SK-N-SH treated with all-trans-retinoic acid at 6 μM for 48 hours (cell line): ENCODE results near the gene BPIFB2.

ENCODE experiments used
- ATAC-seq: fragments of 200-7000 bp; cut with Tn5 transposase; 3 replicates; pipeline ENCODE4 v1.9.1; 2020; ENCODE audit warnings: mild to moderate bottlenecking, moderate library complexity
- ARNTL ChIP-seq: fragments of 450-650 bp; formaldehyde crosslinking; IDR thresholded peaks from 2 replicates; pipeline ENCODE4 v1.5.0; 2020; ENCODE audit warnings: low read depth, mild to moderate bottlenecking, moderate library complexity, borderline replicate concordance
- CSDC2 ChIP-seq: fragments of 250-450 bp; sonication (Bioruptor Pico); IDR thresholded peaks from 2 replicates; pipeline ENCODE4 v1.5.0; 2020; ENCODE audit warnings: mild to moderate bottlenecking, moderate library complexity
- ESRRG ChIP-seq: fragments of 250-450 bp; sonication (Bioruptor Pico); IDR thresholded peaks from 2 replicates; pipeline ENCODE4 v1.6.1; 2021; ENCODE audit warnings: mild to moderate bottlenecking
- ISL1 ChIP-seq: fragments of 250-450 bp; sonication (Bioruptor Pico); IDR thresholded peaks from 2 replicates; pipeline ENCODE4 v2.1.2; 2022; ENCODE audit warnings: mild to moderate bottlenecking, moderate library complexity
- OSR1 ChIP-seq: fragments of 250-450 bp; sonication (Bioruptor Pico); IDR thresholded peaks from 2 replicates; pipeline ENCODE4 v1.8.0; 2022; ENCODE audit warnings: moderate library complexity, mild to moderate bottlenecking, inconsistent platforms
- RARB ChIP-seq: fragments of 250-450 bp; sonication (Bioruptor Pico); IDR thresholded peaks from 2 replicates; pipeline ENCODE4 v1.8.0; 2021; ENCODE audit warnings: mild to moderate bottlenecking, moderate library complexity
- TCF4 ChIP-seq: fragments of 250-450 bp; sonication (Bioruptor Pico); IDR thresholded peaks from 2 replicates; pipeline ENCODE4 v1.8.0; 2021; ENCODE audit warnings: mild to moderate bottlenecking, moderate library complexity, borderline replicate concordance
- TOX ChIP-seq: fragments of 250-450 bp; sonication (Bioruptor Pico); IDR thresholded peaks from 2 replicates; pipeline ENCODE4 v1.8.0; 2021; ENCODE audit warnings: mild to moderate bottlenecking, moderate library complexity, borderline replicate concordance
- ZC3H10 ChIP-seq: fragments of 250-450 bp; sonication (Bioruptor Pico); IDR thresholded peaks from 2 replicates; pipeline ENCODE4 v1.5.1; 2021; ENCODE audit warnings: mild to moderate bottlenecking, moderate library complexity
- ZFP3 ChIP-seq: fragments of 250-450 bp; sonication (Bioruptor Pico); IDR thresholded peaks from 2 replicates; pipeline ENCODE4 v1.5.0; 2020; ENCODE audit warnings: mild to moderate bottlenecking, moderate library complexity
- ZFP30 ChIP-seq: fragments of 450-650 bp; formaldehyde crosslinking; IDR thresholded peaks from 2 replicates; pipeline ENCODE4 v1.5.0; 2022; ENCODE audit warnings: mild to moderate bottlenecking, moderate library complexity
- ZNF565 ChIP-seq: fragments of 450-650 bp; formaldehyde crosslinking; conservative IDR thresholded peaks from 2 replicates; pipeline ENCODE4 v1.5.0; 2020; ENCODE audit warnings: low read depth, mild to moderate bottlenecking, moderate library complexity
- ZNF70 ChIP-seq: fragments of 450-650 bp; formaldehyde crosslinking; IDR thresholded peaks from 2 replicates; pipeline ENCODE4 v1.5.0; 2020; ENCODE audit warnings: mild to moderate bottlenecking, moderate library complexity
- ZNF8 ChIP-seq: fragments of 450-650 bp; formaldehyde crosslinking; IDR thresholded peaks from 2 replicates; pipeline ENCODE4 v1.5.0; 2020; ENCODE audit warnings: mild to moderate bottlenecking, moderate library complexity
- TF ChIP-seq, protein P1 (sequence below): fragments of 250-450 bp; sonication (Bioruptor Pico); IDR thresholded peaks from 2 replicates; pipeline ENCODE4 v1.5.1; 2020; ENCODE audit warnings: low read depth, mild to moderate bottlenecking, moderate library complexity
- TF ChIP-seq, protein P2 (sequence below): fragments of 250-450 bp; sonication (Bioruptor Pico); IDR thresholded peaks from 2 replicates; pipeline ENCODE4 v1.5.0; 2020; ENCODE audit warnings: mild to moderate bottlenecking, moderate library complexity
- TF ChIP-seq, protein P3 (sequence below): fragments of 250-450 bp; sonication (Bioruptor Pico); IDR thresholded peaks from 2 replicates; pipeline ENCODE4 v1.5.1; 2021; ENCODE audit warnings: mild to moderate bottlenecking, moderate library complexity

Gene BPIFB2

DNA sequence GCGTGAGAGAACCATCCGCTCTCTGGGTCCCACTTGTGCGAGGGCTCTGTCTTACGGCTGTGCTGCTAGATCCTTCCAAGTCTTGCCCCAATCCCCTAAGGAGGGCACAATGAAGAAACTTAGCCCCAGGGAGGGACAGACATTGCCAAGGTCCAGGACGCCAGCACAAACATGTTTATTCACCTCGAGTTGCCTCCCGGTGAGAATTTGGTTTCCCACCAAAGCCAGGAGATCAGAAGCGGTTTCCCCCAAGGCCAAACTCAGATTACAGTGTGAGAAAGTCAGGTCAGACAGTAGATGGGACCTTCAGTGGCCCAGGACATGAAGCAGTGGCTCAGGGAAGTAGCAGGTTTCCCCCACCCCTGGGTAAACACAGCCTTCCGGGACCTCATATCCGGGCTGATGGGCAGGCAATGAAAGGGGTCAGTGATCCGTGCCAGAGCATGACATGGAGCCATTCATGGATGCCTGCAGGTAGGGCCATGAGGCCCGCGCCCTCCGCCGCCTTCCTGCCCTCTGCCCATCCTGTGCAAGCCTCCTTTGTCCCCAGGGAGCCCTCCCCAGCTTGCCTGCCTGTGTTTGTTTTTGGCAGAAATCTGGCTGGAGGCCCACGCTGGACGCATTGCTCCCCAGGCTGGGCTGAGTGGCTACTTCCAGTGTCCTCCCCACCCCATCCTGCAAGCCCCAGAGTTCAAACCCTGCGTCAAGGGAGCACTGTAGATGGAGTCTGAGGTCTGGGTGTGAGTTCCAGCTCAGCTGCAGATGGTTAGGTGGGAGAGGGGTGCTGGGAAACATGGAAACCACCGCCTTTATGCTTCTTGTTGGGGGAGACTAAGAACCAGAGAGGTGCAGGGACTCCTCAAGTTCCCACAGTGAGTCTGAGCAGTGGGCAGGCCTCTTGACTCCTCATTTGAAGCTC is 2.0 kb downstream of the BPIFB2 start:
- ATAC-seq: no peak
- no peak for TF ChIP-seq ZNF70 (CRISPR knock-in tag)
- TF ChIP-seq, protein P1, sequence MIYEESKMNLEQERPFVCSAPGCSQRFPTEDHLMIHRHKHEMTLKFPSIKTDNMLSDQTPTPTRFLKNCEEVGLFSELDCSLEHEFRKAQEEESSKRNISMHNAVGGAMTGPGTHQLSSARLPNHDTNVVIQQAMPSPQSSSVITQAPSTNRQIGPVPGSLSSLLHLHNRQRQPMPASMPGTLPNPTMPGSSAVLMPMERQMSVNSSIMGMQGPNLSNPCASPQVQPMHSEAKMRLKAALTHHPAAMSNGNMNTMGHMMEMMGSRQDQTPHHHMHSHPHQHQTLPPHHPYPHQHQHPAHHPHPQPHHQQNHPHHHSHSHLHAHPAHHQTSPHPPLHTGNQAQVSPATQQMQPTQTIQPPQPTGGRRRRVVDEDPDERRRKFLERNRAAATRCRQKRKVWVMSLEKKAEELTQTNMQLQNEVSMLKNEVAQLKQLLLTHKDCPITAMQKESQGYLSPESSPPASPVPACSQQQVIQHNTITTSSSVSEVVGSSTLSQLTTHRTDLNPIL (CRISPR knock-in tag): no peak
- no peak for TF ChIP-seq ISL1

DNA sequence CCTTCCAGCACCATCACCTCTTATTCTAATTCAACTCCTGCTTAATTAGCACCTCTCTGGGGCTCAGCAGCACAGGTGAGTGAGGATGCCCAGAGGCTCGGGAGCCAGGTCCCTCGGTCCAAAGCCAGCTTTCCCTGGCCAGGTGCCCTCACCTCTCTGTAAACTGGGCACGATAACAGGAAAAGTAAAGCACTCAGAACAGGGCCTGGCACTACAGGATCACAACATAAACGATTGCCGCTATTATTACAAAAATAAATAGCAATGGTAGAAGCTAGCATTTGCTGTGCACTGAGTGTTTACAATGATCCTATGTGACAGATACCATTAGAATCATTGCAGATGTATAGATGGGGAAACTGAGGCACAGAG is 2.6 kb downstream of the BPIFB2 start:
- ATAC-seq: no peak
- TF ChIP-seq RARB (CRISPR knock-in tag) (no peak), CSDC2 (CRISPR knock-in tag) (no peak), ISL1 (no peak), ZNF8 (CRISPR knock-in tag) (no peak)

DNA sequence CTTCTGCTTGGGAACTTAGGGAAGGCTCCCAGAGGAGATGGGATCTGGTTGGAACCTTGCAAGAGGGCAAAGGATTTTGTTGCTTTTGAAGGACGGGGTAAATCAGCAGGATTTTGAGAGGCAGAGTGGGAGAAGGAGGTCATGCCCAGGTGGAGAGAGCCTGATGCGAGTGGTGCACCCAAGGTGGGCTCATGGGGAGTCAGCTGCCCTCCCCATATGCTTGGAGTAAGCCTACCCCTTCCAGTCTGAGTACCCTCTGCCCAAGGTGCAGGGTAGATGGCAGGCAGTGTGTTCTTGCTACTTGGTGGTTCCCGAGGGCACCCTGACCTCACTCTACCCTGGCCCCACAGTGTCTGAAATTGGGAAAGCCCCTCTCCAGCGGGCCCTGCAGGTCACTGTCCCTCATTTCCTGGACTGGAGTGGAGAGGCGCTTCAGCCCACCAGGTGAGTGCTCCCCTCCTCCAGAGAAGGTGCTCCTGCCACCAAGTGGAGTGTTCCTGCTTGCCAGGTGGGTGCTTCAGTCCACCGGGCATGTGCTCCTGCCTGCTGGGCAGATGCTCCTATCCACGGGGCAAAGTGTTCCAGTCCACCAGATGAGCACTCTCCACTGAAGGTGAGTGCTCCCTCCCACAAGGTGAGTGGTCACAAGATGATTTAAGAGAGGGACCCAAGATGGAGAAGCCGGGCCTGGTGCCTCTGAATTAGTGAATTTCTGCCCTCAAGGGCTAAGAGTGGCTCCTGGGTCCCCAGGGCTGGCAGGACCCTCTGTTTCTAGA is 3.4 kb downstream of the BPIFB2 start:
- TF ChIP-seq ZFP30 (CRISPR knock-in tag) (no peak), OSR1 (CRISPR knock-in tag) (no peak), ZC3H10 (CRISPR knock-in tag) (no peak)
- TF ChIP-seq, protein P1 (CRISPR knock-in tag): no peak
- no peak for ATAC-seq

DNA sequence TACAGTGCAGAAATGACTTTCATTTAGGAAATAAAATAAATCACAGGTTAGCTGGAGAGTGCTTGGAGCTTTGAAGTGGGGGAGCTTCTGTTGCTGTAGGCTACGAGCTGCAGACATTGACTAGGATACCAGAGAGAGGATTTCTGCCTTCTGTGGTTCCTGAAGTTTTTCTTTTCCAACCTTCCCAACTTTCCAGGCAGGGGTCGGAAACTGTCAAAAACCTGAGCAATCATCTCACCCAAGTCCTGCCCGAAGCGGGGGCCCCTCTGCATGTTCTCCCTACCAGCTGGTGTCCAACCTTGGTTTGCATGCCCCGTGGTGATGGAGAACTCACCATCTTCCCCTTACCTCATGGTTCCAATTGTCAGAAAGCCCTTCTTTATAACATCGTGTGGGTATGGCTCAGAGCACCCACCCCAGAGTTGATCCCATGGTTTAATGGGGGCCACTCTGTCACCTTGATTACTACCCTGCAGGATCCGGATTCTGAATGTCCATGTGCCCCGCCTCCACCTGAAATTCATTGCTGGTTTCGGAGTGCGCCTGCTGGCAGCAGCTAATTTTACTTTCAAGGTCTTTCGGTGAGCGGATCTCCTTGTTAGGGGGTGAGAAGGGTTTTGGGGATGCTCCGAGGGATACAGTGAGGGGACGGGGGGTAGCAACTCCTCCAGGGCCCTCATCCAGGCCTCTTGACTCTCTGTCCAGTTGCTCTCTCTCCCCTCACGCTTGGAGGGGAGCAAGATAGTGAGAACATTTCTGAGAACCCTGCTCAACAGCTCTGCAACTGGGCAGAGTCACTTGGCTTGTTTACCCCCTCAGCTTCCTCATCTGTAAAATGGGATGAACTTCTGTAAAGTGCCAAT is 5.1 kb downstream of the BPIFB2 start:
- TF ChIP-seq OSR1 (CRISPR knock-in tag) (no peak), ZFP30 (CRISPR knock-in tag) (no peak), RARB (CRISPR knock-in tag) (no peak), CSDC2 (CRISPR knock-in tag) (no peak), TCF4 (CRISPR knock-in tag) (no peak), ARNTL (CRISPR knock-in tag) (no peak), ISL1 (no peak), ZNF70 (CRISPR knock-in tag) (no peak), TOX (CRISPR knock-in tag) (no peak), ZFP3 (CRISPR knock-in tag) (no peak), ZC3H10 (CRISPR knock-in tag) (no peak), ZNF565 (CRISPR knock-in tag) (no peak), ZNF8 (CRISPR knock-in tag) (no peak), ESRRG (CRISPR knock-in tag) (no peak)
- TF ChIP-seq, protein P2, sequence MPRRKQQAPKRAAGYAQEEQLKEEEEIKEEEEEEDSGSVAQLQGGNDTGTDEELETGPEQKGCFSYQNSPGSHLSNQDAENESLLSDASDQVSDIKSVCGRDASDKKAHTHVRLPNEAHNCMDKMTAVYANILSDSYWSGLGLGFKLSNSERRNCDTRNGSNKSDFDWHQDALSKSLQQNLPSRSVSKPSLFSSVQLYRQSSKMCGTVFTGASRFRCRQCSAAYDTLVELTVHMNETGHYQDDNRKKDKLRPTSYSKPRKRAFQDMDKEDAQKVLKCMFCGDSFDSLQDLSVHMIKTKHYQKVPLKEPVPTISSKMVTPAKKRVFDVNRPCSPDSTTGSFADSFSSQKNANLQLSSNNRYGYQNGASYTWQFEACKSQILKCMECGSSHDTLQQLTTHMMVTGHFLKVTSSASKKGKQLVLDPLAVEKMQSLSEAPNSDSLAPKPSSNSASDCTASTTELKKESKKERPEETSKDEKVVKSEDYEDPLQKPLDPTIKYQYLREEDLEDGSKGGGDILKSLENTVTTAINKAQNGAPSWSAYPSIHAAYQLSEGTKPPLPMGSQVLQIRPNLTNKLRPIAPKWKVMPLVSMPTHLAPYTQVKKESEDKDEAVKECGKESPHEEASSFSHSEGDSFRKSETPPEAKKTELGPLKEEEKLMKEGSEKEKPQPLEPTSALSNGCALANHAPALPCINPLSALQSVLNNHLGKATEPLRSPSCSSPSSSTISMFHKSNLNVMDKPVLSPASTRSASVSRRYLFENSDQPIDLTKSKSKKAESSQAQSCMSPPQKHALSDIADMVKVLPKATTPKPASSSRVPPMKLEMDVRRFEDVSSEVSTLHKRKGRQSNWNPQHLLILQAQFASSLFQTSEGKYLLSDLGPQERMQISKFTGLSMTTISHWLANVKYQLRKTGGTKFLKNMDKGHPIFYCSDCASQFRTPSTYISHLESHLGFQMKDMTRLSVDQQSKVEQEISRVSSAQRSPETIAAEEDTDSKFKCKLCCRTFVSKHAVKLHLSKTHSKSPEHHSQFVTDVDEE (CRISPR knock-in tag): no peak
- TF ChIP-seq, protein P3, sequence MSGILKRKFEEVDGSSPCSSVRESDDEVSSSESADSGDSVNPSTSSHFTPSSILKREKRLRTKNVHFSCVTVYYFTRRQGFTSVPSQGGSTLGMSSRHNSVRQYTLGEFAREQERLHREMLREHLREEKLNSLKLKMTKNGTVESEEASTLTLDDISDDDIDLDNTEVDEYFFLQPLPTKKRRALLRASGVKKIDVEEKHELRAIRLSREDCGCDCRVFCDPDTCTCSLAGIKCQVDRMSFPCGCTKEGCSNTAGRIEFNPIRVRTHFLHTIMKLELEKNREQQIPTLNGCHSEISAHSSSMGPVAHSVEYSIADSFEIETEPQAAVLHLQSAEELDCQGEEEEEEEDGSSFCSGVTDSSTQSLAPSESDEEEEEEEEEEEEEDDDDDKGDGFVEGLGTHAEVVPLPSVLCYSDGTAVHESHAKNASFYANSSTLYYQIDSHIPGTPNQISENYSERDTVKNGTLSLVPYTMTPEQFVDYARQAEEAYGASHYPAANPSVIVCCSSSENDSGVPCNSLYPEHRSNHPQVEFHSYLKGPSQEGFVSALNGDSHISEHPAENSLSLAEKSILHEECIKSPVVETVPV (CRISPR knock-in tag): no peak
- TF ChIP-seq, protein P1 (CRISPR knock-in tag): no peak
- ATAC-seq: no peak
